HL-60 (cell line): ENCODE measurements around the gene SLC35A1.

Experiments used
- DNase-seq, 2 experiments: peaks; one replicate each; pipeline ENCODE4 v3.0.0-alpha.2; 2010 to 2020; ENCODE audit warnings: low read depth in 1 of 2, low spot score in 1 of 2
- H3K27ac ChIP-seq: fragments of 250-450 bp; sonication (Bioruptor Pico); replicated peaks from 2 replicates; pipeline ENCODE4 v1.5.1; 2020; ENCODE audit warnings: mild to moderate bottlenecking, moderate library complexity
- H3K27me3 ChIP-seq: fragments of 250-450 bp; sonication (Bioruptor Pico); 2 replicates; pipeline ENCODE4 v1.5.1; 2021; ENCODE audit warnings: mild to moderate bottlenecking, moderate library complexity; ENCODE audit not compliant: insufficient read depth, poor library complexity, severe bottlenecking
- H3K4me3 ChIP-seq: replicated peaks from 2 replicates; pipeline ENCODE4 v1.5.1; 2011; ENCODE audit warnings: mild to moderate bottlenecking, control low read depth, low read length; ENCODE audit not compliant: insufficient read depth
- CTCF ChIP-seq: IDR thresholded peaks from one replicate; pipeline ENCODE4 v1.5.1; 2011; ENCODE audit warnings: low read length, control low read depth, inconsistent platforms; ENCODE audit not compliant: insufficient read depth
- GABPA ChIP-seq: IDR thresholded peaks from 2 replicates; pipeline ENCODE4 v1.6.1; 2012; ENCODE audit warnings: low read depth
- POLR2AphosphoS5 ChIP-seq: IDR thresholded peaks from 2 replicates; pipeline ENCODE4 v1.6.1; 2012; ENCODE audit warnings: low read depth
- SPI1 ChIP-seq: IDR thresholded peaks from 2 replicates; pipeline ENCODE4 v1.6.1; 2012; ENCODE audit warnings: low read depth, mild to moderate bottlenecking, borderline replicate concordance
- TF ChIP-seq, protein P1 (sequence below): IDR thresholded peaks from 2 replicates; pipeline ENCODE4 v1.6.1; 2012; ENCODE audit warnings: low read depth; ENCODE audit not compliant: insufficient replicate concordance

Gene SLC35A1

DNA sequence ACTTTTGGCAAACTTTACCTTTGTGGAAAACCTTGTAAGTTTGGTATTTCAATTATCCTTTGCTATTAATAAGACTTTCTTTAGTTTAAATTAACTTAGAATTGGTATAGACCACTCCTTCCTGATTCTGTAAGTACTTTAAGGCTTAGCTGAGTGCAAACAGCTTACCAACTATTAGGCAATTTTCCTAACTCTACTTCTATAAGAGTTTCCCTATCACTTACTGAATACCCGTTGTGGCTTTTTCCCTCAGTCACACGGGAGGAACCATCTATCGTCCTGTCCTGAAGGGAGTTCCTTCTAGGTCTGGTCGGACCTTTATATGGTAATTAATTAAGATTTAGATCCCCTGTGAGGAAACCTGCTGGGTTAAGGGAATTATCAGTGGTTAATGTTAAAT lies 9.6 kb downstream of the SLC35A1 start:
- H3K4me3 ChIP-seq, result peak overlapping the region; percentile 7; the same call in 1 of the 2 replicates

GRCh38 chr6:87483929-87484328 lies 11.2 kb downstream of the SLC35A1 start:
- DNase-seq, result peak in 1 of 2 experiments; percentile 70
- no peak for TF ChIP-seq SPI1
- no peak for TF ChIP-seq POLR2AphosphoS5
- TF ChIP-seq, protein P1, sequence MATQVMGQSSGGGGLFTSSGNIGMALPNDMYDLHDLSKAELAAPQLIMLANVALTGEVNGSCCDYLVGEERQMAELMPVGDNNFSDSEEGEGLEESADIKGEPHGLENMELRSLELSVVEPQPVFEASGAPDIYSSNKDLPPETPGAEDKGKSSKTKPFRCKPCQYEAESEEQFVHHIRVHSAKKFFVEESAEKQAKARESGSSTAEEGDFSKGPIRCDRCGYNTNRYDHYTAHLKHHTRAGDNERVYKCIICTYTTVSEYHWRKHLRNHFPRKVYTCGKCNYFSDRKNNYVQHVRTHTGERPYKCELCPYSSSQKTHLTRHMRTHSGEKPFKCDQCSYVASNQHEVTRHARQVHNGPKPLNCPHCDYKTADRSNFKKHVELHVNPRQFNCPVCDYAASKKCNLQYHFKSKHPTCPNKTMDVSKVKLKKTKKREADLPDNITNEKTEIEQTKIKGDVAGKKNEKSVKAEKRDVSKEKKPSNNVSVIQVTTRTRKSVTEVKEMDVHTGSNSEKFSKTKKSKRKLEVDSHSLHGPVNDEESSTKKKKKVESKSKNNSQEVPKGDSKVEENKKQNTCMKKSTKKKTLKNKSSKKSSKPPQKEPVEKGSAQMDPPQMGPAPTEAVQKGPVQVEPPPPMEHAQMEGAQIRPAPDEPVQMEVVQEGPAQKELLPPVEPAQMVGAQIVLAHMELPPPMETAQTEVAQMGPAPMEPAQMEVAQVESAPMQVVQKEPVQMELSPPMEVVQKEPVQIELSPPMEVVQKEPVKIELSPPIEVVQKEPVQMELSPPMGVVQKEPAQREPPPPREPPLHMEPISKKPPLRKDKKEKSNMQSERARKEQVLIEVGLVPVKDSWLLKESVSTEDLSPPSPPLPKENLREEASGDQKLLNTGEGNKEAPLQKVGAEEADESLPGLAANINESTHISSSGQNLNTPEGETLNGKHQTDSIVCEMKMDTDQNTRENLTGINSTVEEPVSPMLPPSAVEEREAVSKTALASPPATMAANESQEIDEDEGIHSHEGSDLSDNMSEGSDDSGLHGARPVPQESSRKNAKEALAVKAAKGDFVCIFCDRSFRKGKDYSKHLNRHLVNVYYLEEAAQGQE, result no peak
- no peak for TF ChIP-seq CTCF
- no peak for TF ChIP-seq GABPA
- Histone ChIP-seq H3K27me3 (no peaks in the 10 kb centered on the region), H3K27ac (peak overlapping the region; percentile 90), H3K4me3 (no peak overlapping the region)

More for the DNA sequence above, 9.6 kb downstream of the SLC35A1 start:
- Histone ChIP-seq H3K27me3 (no peaks in the 10 kb centered on the region), H3K27ac (peak overlapping the region; percentile 90)
- TF ChIP-seq POLR2AphosphoS5 (no peak), CTCF (no peak), SPI1 (peak; percentile 15; the same call in 1 of the 2 replicates), GABPA (no peak)
- TF ChIP-seq, protein P1, result no peak
- DNase-seq, result peak; percentile 80

- no peak overlapping the region for H3K4me3 ChIP-seq
- TF ChIP-seq POLR2AphosphoS5, result no peak
- TF ChIP-seq CTCF, result no peak
- no peak for TF ChIP-seq GABPA
- TF ChIP-seq, protein P1, result no peak
- no peak for TF ChIP-seq SPI1
- H3K27me3 ChIP-seq, result no peaks in the 10 kb centered on the region
- H3K27ac ChIP-seq, result no peak overlapping the region
- no peak for DNase-seq
These were observed 11.7 kb downstream of the SLC35A1 start for GRCh38 chr6:87484491-87484890.
